ENCODE data around the gene TBL2.
"Not testable (repeated sequence)": the region's sequence is repeated elsewhere in the genome, so short reads cannot be mapped to it uniquely, and the experiment has no call there.

Gene TBL2

GRCh38 chr7:73570521-73570920 lies 7.9 kb downstream of the TBL2 start:
- no peak for DNase-seq (ENCODE audit: low spot score)

DNA sequence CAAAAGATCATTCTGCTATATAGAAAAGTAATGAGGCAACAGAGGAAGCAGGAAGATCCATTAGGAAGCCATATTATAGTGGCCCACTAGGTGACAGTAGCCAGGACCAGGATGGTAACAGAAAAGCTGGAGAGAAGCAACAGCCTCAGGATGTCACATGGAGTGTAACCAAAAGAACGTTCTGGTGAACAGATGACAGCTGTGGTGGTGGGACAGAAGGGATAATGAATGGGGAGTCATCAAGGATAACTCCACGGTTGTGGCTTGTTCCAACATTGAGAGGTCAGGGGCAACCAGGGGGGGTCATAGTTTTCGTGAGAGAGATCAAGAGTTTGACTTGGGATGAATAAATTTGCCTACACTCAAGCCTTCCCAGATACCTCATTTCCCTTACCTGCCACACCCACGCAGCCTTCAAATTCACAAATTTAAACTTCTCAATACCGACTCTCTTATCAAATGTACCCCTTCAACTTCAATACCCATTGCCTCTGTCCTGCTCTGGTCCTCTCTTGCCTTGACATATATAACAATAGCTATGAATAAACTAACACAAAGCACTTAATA lies 9.3 kb downstream of the TBL2 start:
- DNase-seq (ENCODE audit: low spot score): no peak

- no peak for DNase-seq (ENCODE audit: low spot score)
These were observed 10.3 kb downstream of the TBL2 start for GRCh38 chr7:73567846-73568685.

DNA sequence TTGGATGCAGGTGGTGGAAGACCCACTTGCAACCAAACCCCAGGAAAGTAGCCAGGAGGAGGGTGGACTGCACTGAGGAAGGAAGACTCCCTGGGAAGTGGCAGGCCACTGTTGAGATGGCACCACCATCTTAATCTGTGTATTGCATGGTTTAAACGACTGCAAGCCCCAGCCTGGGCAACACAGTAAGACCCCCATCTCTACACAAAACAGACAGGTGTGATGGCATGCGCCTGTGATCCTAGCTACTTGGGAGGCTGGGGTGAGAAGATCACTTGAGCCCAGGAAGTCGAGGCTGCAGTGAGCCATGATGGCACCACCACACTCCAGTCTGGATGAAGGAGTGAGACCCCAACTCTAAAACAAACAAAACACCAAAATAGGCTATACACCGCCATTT lies 11.2 kb downstream of the TBL2 start:
- no peak for DNase-seq (ENCODE audit: low spot score)

GRCh38 chr7:73566431-73566830 lies 11.9 kb downstream of the TBL2 start:
- DNase-seq (ENCODE audit: low spot score): not testable (repeated sequence)

GRCh38 chr7:73565675-73566340 lies 12.6 kb downstream of the TBL2 start:
- no peak for DNase-seq (ENCODE audit: low spot score)

GRCh38 chr7:73560109-73560835 lies 18.1 kb downstream of the TBL2 start:
- DNase-seq (ENCODE audit: low spot score): peak; percentile 83

DNA sequence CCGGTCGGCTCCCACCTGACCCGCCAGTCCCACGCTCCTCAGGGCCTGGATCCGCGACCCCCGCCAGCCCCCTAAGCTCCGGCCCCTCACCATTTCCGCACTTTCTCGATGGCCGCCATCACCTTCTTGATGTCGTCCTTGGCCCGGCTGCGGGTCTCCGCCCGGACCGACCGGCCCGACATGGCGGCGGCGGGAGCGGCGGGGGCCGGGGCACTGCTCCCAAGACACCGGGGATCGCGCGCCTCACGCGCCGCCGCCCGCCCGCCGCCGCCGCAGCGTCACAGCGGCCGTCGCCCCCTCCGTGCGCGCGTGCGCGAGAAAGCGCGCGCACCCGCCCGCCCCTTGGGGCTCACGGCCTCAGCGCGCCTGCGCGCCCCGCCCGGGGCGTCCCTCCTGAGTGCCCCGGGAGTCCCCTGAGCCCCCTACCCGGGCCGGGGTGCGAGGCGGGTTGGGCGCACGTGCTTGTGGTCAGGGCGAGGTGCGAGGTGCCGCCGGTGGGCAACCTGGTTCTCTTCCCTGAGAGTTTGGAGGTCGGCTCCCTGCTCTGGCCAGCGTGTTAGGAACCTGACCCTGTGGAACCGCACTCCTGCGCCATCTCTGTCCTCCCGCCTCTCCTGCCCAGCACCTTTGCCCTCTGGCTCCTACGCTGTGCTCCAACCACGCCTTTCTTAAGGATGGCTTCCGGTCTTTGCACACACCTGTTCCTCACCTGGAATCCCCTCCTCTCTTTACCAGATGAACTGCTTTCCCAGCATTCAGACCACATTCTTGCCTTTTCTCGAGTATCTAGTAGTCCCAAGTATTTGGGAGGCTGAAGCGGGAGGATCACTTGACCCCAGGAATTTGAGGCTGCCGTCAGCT lies 20.8 kb downstream of the TBL2 start, which contains the start of gene BCL7B:
TSS of gene BCL7B (minus strand) at position 294 of the 861 bp plus-strand sequence. CDS start at position 182, 112 bp downstream.
- peak; percentile 99 for DNase-seq (ENCODE audit: low spot score)

DNA sequence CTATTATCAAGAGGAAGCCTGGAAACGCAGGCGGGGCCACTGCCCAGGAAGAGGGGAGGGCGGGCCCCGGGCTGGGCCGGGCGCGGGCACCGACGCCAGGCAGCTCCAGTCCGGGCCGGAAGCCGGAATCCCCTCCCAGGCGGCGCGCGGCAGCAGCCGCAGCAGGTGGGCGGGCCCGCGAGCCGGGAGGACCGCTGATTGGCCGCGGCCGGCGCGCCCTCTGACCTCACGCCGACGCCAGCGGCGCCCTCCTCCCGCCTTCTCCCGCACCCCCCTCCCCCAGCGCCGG lies 21.3 kb downstream of the TBL2 start:
- DNase-seq (ENCODE audit: low spot score): peak; percentile 99

DNA sequence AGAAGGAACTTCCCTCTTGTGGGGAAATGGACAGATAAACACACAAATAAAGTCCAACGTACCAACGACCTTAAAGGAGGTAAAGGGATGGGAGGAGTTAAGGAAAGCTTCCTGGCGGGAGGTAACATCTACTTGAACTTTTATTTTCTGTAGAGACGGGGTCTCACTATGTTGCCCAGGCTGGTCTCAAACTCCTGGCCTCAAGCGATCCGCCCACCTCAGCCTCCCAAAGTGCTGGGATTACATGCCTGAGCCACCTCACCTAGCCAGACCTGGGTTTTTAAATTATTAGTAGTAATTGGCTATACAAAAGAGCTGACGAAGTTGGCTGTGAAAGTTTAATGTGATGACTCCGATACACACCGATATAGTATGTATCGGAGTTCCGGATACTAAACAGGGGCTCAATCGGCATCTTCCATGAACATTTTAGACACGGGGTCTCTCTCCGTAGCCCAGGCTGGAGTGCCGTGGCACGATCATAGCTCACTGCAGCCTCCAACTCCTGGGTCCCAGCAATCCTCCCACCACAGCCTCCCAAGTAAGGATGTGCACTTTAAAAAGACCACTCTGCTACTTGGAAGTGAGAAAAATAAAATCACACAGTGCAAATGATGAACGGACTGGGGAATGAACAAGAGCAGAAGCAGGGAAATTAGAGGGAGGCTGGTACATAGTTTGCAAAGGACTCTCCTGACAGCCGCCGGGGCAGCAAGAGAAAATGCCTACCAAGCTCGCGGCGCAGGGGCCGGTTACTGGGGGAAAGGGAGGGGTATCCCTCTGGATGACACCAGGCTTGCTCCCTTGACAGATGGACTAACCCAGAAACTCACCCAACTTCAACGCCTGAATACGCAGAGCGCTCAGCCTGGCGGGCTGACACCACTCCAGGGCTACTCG lies 21.9 kb downstream of the TBL2 start:
- DNase-seq (ENCODE audit: low spot score): no peak

DNA sequence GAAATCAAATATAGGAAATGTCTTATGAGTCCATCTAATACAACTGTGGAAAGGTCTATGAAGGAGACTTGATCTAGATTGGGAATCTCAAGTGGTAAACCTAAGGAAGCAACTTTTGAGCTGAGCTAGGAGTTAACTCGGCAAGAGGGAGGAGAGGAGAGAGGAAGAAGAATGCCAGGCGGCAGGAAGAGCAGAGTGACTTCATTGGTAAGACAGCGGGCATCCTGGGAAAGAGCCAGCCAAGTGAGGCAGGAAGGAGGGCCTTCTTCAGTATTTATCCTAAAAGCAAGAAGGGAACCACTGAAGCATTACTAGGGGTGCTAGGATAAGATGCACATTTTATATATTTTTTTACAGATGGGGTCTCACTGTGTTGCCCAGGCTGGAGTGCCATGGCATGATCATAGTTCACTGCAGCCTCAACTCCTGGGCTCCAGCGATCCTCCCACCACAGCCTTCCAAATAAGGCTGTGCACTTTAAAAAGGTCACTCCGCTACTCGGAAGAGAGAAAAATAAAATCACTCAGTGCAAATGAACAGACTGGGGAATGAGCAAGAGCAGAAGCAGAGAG lies 22.9 kb downstream of the TBL2 start:
- peak; percentile 40 for DNase-seq (ENCODE audit: low spot score)

DNA sequence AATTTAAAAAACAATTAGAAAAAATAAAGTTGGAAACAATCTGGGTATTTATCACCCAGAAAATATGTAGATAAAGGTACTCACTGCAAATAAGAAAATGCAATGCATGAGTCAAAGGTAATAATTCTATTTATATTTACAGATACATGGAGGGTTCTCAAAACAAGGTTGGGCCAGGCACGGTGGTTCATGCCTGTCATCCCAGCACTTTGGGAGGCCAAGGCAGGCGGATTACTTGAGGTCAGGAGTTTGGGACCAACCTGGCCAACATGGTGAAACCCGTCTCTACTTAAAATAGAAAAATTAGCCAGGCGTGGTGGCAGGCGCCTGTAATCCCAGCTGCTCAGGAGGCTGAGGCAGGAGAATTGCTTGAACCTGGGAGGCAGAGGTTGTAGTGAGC lies 28.3 kb downstream of the TBL2 start:
- not testable (repeated sequence) for DNase-seq (ENCODE audit: low spot score)

GRCh38 chr7:73549176-73549575 lies 29.2 kb downstream of the TBL2 start:
- no peak for DNase-seq (ENCODE audit: low spot score)

GRCh38 chr7:73547841-73548240 lies 30.5 kb downstream of the TBL2 start:
- DNase-seq (ENCODE audit: low spot score): no peak

GRCh38 chr7:73544678-73545077 lies 33.7 kb downstream of the TBL2 start:
- DNase-seq (ENCODE audit: low spot score): no peak

DNA sequence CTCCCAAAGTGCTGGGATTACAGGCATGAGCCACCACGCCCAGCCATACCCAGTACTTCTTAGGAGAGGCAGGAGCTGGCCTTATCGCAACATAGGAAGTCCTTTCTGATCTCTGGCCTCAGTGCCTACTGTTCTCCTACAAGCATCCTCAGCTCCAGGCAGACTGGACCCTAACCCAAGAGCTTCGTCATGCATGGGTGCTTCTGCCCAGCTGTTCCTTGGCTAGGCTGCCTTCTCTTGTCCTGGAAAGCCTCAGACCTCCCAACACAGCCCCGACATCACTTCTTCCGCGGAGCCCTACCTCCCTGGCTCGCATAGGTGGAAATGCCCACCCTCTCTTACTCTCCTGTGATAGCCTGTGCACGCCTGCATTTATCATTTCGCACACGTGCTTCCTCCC lies 36.7 kb downstream of the TBL2 start:
- DNase-seq (ENCODE audit: low spot score): no peak

DNA sequence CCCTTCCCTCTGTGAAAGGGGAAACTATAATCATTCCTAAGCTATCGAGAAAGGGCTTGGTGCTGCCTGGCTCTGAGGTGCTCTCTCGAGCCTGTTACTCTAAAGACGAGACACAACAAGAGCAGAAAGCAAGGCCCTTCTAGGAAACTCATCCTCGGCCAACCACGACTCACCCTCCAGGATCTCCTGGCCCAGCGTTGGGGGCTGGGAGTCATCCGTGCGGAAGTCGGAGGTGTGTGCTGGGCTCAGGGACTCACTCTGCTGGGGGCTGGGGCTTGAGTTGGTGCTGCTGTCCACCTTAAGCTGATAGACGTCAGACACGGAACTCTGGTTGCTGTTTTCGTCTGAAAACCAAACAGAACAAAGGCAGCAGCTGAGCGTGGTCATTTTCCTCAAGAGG lies 38.7 kb downstream of the TBL2 start:
- DNase-seq (ENCODE audit: low spot score): no peak

- DNase-seq (ENCODE audit: low spot score): not testable (repeated sequence)
These were observed 39.9 kb downstream of the TBL2 start for GRCh38 chr7:73538510-73538909.

GRCh38 chr7:73537051-73537450 lies 41.3 kb downstream of the TBL2 start:
- DNase-seq (ENCODE audit: low spot score): no peak

DNA sequence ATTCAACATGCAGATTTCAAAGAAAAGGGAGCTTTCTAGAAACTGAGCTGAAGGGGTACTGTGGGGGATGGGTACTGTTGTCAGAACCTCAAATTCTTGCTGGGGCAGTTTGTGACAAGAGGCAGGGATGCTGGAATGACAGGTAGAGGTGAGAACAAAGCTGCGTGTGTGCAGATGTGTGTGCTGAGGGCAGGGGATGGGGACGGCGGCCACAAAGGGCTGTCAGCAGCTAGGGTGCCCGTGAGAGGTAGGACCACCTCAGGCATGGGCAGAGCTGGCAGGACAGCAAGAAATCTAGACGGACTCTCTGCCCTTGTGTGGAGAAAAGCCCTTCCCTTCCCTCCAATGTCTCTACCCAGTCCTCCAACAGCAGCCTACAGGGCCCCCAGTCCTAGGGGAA lies 41.9 kb downstream of the TBL2 start:
- no peak for DNase-seq (ENCODE audit: low spot score)
